Natural killer cell (primary cell): ENCODE measurements around the gene ZFAND3. TPM values are rescaled to one million over a fixed set of nuclear protein-coding genes. Genes with fewer than 3 reads are reported as not detected.

Experiments
- ATAC-seq, 3 donors: fragments of 150-1000 bp in 2 of 3; fragments of 200-7000 bp in 1 of 3; cut with Tn5 transposase; 1 replicate in 1 of 3; 2 replicates in 2 of 3; pipeline ENCODE4 v1.10.0; 2021; ENCODE audit warnings: mild to moderate bottlenecking in 2 of 3, moderate library complexity in 2 of 3
- DNase-seq, 2 donors: peaks; one replicate each; pipeline versions ENCODE4 v3.0.0 to v3.0.0-alpha.2; 2013 to 2021; ENCODE audit warnings: mixed read lengths in 1 of 2
- H3K27ac ChIP-seq: one replicate; pipeline ENCODE4 v1.5.1; 2013; ENCODE audit warnings: mild to moderate bottlenecking, low read length
- H3K27me3 ChIP-seq: one replicate; pipeline ENCODE4 v1.6.1; 2013; ENCODE audit warnings: low read length; ENCODE audit not compliant: control insufficient read depth, insufficient read depth
- H3K36me3 ChIP-seq: one replicate; pipeline ENCODE4 v1.6.1; 2013; ENCODE audit warnings: low read length; ENCODE audit not compliant: control insufficient read depth, insufficient read depth
- H3K4me1 ChIP-seq: one replicate; pipeline ENCODE4 v1.6.1; 2013; ENCODE audit warnings: low read length; ENCODE audit not compliant: control insufficient read depth, insufficient read depth
- H3K4me3 ChIP-seq: one replicate; pipeline ENCODE4 v1.5.1; 2013; ENCODE audit warnings: low read length
- H3K9me3 ChIP-seq: one replicate; pipeline ENCODE4 v1.6.1; 2013; ENCODE audit warnings: low read length; ENCODE audit not compliant: control insufficient read depth, insufficient read depth
- H3K27ac Mint-ChIP-seq, 2 donors: one replicate each; pipeline ENCODE4 v1.8.0; 2022; ENCODE audit warnings: mild to moderate bottlenecking in 2 of 2, mixed read lengths in 2 of 2, moderate library complexity in 1 of 2
- H3K27me3 Mint-ChIP-seq, 2 donors: one replicate each; pipeline ENCODE4 v1.8.0; 2022; ENCODE audit warnings: low read depth in 2 of 2, mixed read lengths in 2 of 2
- H3K36me3 Mint-ChIP-seq: one replicate; pipeline ENCODE4 v1.8.0; 2022; ENCODE audit warnings: mixed read lengths
- H3K4me1 Mint-ChIP-seq, 2 donors: one replicate each; pipeline ENCODE4 v1.8.0; 2022; ENCODE audit warnings: mixed read lengths in 2 of 2
- H3K4me3 Mint-ChIP-seq: one replicate; pipeline ENCODE4 v1.8.0; 2022; ENCODE audit warnings: mild to moderate bottlenecking, moderate library complexity, mixed read lengths
- H3K9me3 Mint-ChIP-seq, 2 donors: one replicate each; pipeline ENCODE4 v1.8.0; 2022; ENCODE audit warnings: mixed read lengths in 2 of 2
- WGBS: methylation state at CpG from one replicate; pipeline ENCODE4 v1.1.7; 2013; ENCODE audit warnings: missing lambda C conversion rate; ENCODE audit not compliant: insufficient coverage; 5-methylcytosine and 5-hydroxymethylcytosine counted together
- intact Hi-C: fragments of 100-400 bp; cut with micrococcal nuclease; formaldehyde crosslinking; loops from one replicate; pipeline ENCODE4 v1.14.2; 2022
- total RNA-seq, 4 donors: library from RNA; stranded (reverse); fragments of 120-200 nt in 1 of 4; gene quantifications; one replicate each; pipeline versions ENCODE4 v1.2.3 to v1.2.4, GENCODE V29; 2013 to 2022
- TF ChIP-seq, protein P1 (sequence below): fragments of 200-600 bp; IDR thresholded peaks from one replicate; pipeline ENCODE4 v1.8.0; 2022; ENCODE audit warnings: antibody characterized with exemption

Gene ZFAND3
- total RNA-seq, 3 donors from 2014 or later (not counting 1 experiment from before 2014, with no cell fraction given): 87.7 to 97.4 (median 90.1) TPM

DNA sequence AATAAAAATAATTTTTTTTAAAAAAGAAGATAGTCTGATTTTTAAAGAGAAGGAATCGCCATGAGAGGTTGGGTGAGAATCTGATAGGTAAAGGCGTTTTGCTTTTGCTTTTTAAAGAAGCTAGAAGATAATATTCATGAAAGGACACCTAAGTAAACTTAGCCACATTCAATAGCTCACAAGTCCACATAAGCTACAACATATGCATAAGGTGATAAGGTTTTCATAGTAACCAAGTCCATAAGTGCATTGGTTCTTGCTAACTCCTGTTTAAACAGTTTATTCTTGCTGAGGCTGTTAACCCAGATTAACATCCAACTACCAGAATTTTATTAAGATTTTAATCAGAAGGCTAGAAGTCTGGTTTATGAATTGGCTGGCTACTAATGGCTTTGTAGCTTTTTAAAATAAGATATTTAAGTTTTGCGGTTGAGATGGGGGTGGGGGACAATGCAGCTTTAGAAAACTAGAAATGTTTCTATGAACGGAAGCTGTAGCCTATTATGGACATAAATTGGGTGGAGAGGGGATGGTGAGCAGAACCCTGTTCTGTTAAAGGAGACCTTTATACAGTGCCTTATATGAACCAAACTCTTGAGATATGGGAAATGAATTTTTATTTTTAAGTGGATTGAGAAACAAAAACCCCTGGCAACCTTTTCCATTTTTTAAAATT, 235.1 kb downstream of the ZFAND3 start:
- ATAC-seq (no peak), DNase-seq (no peak)
- Mint-ChIP-seq H3K36me3 (no peaks in the 10 kb centered on the region), H3K4me1 (peaks cover 67 to 68% of the 10 kb centered on the region in 2 donors), H3K4me3 (no peak overlapping the region), H3K27me3 (no peaks in the 10 kb centered on the region), H3K27ac (peak overlapping the region in 1 of 2 donors; percentile 54), H3K9me3 (no peaks in the 10 kb centered on the region)
- WGBS: 99% methylated on average over 4 of the region's 4 CpGs
- Histone ChIP-seq H3K4me1 (no peaks in the 10 kb centered on the region), H3K27me3 (no peaks in the 10 kb centered on the region), H3K36me3 (no peaks in the 10 kb centered on the region), H3K27ac (no peak overlapping the region), H3K4me3 (no peak overlapping the region), H3K9me3 (no peaks in the 10 kb centered on the region)
- TF ChIP-seq, protein P1, sequence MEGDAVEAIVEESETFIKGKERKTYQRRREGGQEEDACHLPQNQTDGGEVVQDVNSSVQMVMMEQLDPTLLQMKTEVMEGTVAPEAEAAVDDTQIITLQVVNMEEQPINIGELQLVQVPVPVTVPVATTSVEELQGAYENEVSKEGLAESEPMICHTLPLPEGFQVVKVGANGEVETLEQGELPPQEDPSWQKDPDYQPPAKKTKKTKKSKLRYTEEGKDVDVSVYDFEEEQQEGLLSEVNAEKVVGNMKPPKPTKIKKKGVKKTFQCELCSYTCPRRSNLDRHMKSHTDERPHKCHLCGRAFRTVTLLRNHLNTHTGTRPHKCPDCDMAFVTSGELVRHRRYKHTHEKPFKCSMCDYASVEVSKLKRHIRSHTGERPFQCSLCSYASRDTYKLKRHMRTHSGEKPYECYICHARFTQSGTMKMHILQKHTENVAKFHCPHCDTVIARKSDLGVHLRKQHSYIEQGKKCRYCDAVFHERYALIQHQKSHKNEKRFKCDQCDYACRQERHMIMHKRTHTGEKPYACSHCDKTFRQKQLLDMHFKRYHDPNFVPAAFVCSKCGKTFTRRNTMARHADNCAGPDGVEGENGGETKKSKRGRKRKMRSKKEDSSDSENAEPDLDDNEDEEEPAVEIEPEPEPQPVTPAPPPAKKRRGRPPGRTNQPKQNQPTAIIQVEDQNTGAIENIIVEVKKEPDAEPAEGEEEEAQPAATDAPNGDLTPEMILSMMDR: no peak
- intact Hi-C loops: no loop called here

DNA sequence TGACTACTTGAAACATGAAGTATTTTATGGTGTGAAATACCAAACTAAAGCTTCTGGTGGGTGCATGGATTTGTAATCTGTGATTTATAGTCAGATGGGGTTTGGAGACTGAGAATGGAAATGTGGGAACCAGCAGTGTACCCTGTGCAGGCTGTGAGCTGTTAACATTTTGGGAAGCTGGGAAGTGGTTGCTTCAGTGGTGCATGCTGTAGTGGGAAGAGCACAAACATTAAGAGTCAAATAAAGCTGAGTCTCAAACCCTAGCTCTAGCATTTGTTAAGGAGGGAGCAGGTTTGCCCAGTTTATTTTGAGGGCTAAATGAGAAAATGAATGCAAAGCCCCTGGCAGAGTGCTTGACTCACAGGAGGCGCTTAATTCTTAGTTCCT, 235.7 kb downstream of the ZFAND3 start:
- no peak overlapping the region for H3K27ac ChIP-seq
- no peaks in the 10 kb centered on the region for H3K9me3 Mint-ChIP-seq
- no peaks in the 10 kb centered on the region for H3K36me3 Mint-ChIP-seq
- H3K4me3 Mint-ChIP-seq: no peak overlapping the region
- H3K27me3 Mint-ChIP-seq: no peaks in the 10 kb centered on the region
- H3K36me3 ChIP-seq: no peaks in the 10 kb centered on the region
- ATAC-seq (no peak), DNase-seq (no peak)
- H3K9me3 ChIP-seq: no peaks in the 10 kb centered on the region
- peak overlapping the region in 1 of 2 donors; percentile 54 for H3K27ac Mint-ChIP-seq
- peaks cover 65 to 66% of the 10 kb centered on the region in 2 donors for H3K4me1 Mint-ChIP-seq
- no peaks in the 10 kb centered on the region for H3K4me1 ChIP-seq
- no peaks in the 10 kb centered on the region for H3K27me3 ChIP-seq
- WGBS: no CpG with 5 or more reads among the region's 1 CpG
- intact Hi-C loops: no loop called here
- no peak overlapping the region for H3K4me3 ChIP-seq
- TF ChIP-seq, protein P1: no peak

DNA sequence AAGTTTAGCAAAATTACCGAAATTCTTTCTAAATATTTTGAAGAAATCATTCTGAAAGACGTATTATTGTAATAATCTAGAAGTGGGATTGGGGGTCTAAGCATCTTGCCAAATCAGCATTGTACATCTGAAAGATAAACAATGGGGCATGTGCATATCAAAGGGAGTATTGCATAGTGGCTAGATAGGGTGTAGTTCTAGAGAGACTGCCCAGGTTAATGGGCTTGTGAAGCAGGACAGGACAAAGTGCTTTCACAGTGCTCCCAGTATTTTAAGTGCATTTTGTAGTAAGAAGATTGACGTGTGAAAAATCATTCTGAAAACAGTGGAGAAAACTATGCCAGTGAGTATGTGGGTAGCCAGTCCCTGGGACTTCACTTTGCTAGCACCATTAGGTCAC, 236.8 kb downstream of the ZFAND3 start:
- intact Hi-C loops: no loop called here
- Mint-ChIP-seq H3K4me1 (peaks cover 59 to 64% of the 10 kb centered on the region in 2 donors), H3K27ac (no peak overlapping the region), H3K36me3 (no peaks in the 10 kb centered on the region), H3K27me3 (no peaks in the 10 kb centered on the region), H3K4me3 (no peak overlapping the region), H3K9me3 (no peaks in the 10 kb centered on the region)
- Histone ChIP-seq H3K36me3 (no peaks in the 10 kb centered on the region), H3K4me1 (no peaks in the 10 kb centered on the region), H3K27ac (no peak overlapping the region), H3K9me3 (no peaks in the 10 kb centered on the region), H3K4me3 (no peak overlapping the region), H3K27me3 (no peaks in the 10 kb centered on the region)
- ATAC-seq: no peak
- TF ChIP-seq, protein P1: no peak
- no peak for DNase-seq
- WGBS: 91% methylated on average over 3 of the region's 3 CpGs

DNA sequence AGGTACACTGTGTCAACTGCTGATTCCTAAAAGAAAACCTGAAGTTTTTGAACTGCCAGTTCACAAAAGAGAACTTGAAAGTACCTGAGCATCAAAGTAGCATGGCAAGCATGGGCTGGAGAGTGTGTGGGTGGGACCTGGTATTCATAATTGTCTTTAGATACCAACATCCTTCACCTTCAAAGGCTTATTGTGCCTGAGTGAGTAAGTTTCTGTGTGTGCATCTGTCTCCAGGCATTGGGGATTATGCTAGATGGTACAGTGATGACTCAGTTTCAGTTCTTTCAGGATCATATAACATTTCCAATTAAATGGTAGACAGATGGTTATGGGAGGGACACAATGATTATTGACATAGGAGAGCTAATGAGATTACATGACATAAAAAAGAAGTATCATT, 238.5 kb downstream of the ZFAND3 start:
- TF ChIP-seq, protein P1: no peak
- H3K4me3 Mint-ChIP-seq: no peak overlapping the region
- no peak for ATAC-seq
- H3K4me1 ChIP-seq: no peaks in the 10 kb centered on the region
- no peaks in the 10 kb centered on the region for H3K36me3 Mint-ChIP-seq
- no peaks in the 10 kb centered on the region for H3K9me3 Mint-ChIP-seq
- H3K27me3 ChIP-seq: no peaks in the 10 kb centered on the region
- H3K27ac ChIP-seq: no peak overlapping the region
- no peaks in the 10 kb centered on the region for H3K27me3 Mint-ChIP-seq
- DNase-seq: peak in 1 of 2 donors; percentile 26
- H3K36me3 ChIP-seq: peaks cover 13% of the 10 kb centered on the region
- intact Hi-C loops: no loop called here
- no peaks in the 10 kb centered on the region for H3K9me3 ChIP-seq
- H3K27ac Mint-ChIP-seq: peak overlapping the region; percentile 1 to 2
- H3K4me1 Mint-ChIP-seq: peaks cover 47 to 53% of the 10 kb centered on the region in 2 donors
- H3K4me3 ChIP-seq: no peak overlapping the region
